NCI-H2029 treated with DMSO at 0.1 percent for 48 hours (cell line): ENCODE results near the gene PSMB10.
A peak's percentile ranks its signal among the peaks of the same experiment; 100 is the strongest.
"Not testable (repeated sequence)": the region's sequence is repeated elsewhere in the genome, so short reads cannot be mapped to it uniquely, and the experiment has no call there.

Experiments used
- DNase-seq: peaks from one replicate; lab custom pipeline; 2025; lab: John Stamatoyannopoulos, UW

PSMB10 gene

GRCh38 chr16:67942200-67942509 is 5.5 kb upstream of the PSMB10 start:
- DNase-seq: no peak

GRCh38 chr16:67941469-67942199 is 5.0 kb upstream of the PSMB10 start:
- DNase-seq: no peak

- no peak for DNase-seq
Observed at GRCh38 chr16:67940446-67941089, 3.9 kb upstream of the PSMB10 start.

GRCh38 chr16:67939507-67940445 is 3.1 kb upstream of the PSMB10 start:
- DNase-seq: no peak

- DNase-seq: not testable (repeated sequence)
Observed at GRCh38 chr16:67937713-67938112, 1.1 kb upstream of the PSMB10 start.

DNA sequence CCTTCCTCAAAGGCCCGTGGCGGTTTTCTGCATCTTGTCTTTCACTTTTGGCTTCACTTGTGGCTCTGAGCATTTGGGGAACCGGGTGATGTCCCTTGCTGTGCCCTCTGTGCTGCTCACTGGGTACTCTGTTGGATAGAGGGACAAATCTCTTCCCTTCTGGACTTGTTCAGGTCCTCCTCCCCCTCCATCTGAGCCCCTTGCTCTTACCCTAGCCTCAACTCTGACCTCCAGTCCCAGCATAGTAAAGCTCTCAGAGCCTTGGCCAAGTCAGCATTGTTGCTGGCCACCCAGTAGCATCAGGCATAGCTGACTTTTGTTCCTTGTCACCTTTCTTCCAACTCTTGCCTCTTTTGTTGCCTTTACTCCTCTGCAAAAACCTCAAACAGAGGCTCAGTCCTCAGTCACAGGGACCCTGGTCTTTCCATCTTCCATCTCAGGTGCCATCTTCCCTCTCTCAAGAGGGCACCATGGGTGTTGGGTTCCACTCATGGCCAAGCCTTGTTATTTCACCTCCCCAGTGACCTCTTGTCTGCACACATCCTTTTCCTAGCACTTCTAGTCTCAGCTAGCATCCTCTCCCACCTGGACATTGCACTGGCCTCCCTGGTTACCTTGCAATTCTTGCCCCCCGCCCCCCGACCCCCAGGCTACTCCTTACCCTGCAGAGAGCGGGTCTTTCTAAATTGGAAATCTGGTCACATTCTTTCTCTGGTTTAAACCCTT is 393 bp upstream of the PSMB10 start:
- DNase-seq: no peak

GRCh38 chr16:67935402-67936123 is 1.1 kb downstream of the PSMB10 start:
- peak; percentile 73 for DNase-seq

- no peak for DNase-seq
Observed at GRCh38 chr16:67935101-67935401, 1.6 kb downstream of the PSMB10 start.

- DNase-seq: no peak
Observed at GRCh38 chr16:67934306-67935100, 2.1 kb downstream of the PSMB10 start.

GRCh38 chr16:67933805-67934204 is 2.8 kb downstream of the PSMB10 start:
- no peak for DNase-seq

DNA sequence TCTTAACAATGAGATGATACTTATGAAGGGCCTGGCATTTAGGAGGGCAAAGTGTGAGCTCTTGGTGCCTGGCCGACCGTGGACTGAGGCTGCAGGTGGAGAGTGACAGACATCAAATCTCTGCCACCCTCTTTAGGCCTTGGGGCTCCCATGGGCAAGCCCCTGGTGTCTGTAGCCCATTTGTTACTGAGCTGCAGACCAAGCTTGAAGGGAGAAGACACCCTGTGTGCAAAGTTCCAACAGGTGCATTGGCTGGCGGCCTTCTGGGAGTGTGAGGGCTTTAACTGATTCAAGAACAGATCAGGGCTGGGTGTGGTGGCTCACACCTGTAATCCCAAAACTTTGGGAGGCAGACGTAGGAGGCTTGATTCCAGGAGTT is 4.2 kb downstream of the PSMB10 start:
- DNase-seq: no peak

GRCh38 chr16:67931712-67932461 is 4.8 kb downstream of the PSMB10 start, which contains the start of gene CTRL:
CTRL (minus strand) TSS chr16:67931862; CDS start chr16:67931852, 10 bp downstream.
- DNase-seq: no peak

GRCh38 chr16:67930678-67931211 is 5.9 kb downstream of the PSMB10 start:
- DNase-seq: no peak

- no peak for DNase-seq
Observed at GRCh38 chr16:67930191-67930590, 6.5 kb downstream of the PSMB10 start.

DNA sequence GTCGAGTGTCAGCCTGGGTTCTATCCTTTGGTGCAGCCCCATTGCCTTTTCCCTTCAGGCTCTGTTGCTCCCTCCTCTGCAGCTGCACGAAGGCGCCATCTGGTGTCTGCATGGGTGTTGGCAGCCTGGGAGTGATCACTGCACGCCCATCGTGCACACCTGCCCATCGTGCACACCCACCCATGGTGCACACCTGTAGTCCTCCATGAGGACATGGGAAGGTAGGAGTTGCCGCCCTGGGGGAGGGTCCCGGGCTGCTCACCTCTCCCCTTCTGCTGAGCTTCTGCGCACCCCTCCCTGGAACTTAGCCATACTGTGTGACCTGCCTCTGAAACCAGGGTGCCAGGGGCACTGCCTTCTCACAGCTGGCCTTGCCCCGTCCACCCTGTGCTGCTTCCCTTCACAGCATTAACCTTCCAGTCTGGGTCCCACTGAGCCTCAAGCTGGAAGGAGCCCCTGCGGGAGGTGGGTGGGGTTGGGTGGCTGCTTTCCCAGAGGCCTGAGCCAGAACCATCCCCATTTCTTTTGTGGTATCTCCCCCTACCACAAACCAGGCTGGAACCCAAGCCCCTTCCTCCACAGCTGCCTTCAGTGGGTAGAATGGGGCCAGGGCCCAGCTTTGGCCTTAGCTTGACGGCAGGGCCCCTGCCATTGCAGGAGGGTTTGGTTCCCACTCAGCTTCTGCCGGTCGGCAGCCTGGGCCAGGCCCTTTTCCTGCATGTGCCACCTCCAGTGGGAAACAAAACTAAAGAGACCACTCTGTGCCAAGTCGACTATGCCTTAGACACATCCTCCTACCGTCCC is 7.9 kb downstream of the PSMB10 start:
- no peak for DNase-seq

DNA sequence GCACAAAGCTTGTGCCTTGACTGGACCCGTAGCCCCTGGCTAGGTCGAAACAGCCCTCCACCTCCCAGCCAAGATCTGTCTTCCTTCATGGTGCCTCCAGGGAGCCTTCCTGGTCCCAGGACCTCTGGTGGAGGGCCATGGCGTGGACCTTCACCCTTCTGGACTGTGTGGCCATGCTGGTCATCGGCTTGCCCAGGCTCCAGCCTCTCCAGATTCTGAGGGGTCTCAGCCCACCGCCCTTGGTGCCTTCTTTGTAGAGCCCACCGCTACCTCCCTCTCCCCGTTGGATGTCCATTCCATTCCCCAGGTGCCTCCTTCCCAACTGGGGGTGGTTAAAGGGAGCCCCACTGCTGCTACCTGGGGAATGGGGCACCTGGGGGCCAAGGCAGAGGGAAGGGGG is 8.5 kb downstream of the PSMB10 start:
- no peak for DNase-seq

DNA sequence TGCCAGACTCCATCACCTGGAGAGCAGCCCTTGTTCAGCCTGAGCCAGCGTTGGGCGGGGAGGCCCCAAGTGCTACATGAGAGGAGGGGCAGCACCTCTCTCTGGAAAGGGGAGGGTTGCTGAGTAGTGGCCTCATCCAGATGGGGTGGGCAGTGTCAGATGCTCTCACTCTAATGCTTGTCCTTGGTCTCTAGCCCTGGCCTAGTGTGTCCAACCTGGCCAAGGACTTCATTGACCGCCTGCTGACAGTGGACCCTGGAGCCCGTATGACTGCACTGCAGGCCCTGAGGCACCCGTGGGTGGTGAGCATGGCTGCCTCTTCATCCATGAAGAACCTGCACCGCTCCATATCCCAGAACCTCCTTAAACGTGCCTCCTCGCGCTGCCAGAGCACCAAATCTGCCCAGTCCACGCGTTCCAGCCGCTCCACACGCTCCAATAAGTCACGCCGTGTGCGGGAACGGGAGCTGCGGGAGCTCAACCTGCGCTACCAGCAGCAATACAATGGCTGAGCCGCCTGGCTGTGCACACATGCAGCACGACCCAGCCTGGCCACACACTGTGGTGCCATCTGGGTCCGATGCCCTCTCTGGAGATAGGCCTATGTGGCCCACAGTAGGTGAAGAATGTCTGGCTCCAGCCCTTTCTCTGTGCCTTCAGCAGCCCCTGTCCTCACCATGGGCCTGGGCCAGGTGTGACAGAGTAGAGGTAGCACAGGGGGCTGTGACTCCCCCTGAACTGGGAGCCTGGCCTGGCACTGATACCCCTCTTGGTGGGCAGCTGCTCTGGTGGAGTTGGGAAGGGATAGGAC is 9.3 kb downstream of the PSMB10 start:
- no peak for DNase-seq

- DNase-seq: peak; percentile 71
Observed at GRCh38 chr16:67926181-67926750, 10.4 kb downstream of the PSMB10 start.
